HEK293 (cell line): ENCODE data around the gene TAF5.

Source experiments
- GLIS1 ChIP-seq: fragments of 450-650 bp; formaldehyde crosslinking; IDR thresholded peaks from 2 replicates; pipeline ENCODE4 v1.5.1; 2016; ENCODE audit warnings: missing biosample characterization, missing genetic modification characterization
- GLIS2 ChIP-seq: fragments of 450-650 bp; formaldehyde crosslinking; IDR thresholded peaks from 2 replicates; pipeline ENCODE4 v1.5.1; 2016; ENCODE audit warnings: missing biosample characterization, missing genetic modification characterization
- HOXD13 ChIP-seq: sonication (generic); formaldehyde crosslinking; IDR thresholded peaks from 2 replicates; pipeline ENCODE4 v1.8.0; 2022; ENCODE audit warnings: missing genetic modification reagents, borderline replicate concordance
- KLF1 ChIP-seq: fragments of 450-650 bp; formaldehyde crosslinking; IDR thresholded peaks from 2 replicates; pipeline ENCODE4 v1.5.1; 2016; ENCODE audit warnings: missing biosample characterization, missing genetic modification characterization
- KLF8 ChIP-seq: fragments of 450-650 bp; formaldehyde crosslinking; IDR thresholded peaks from 2 replicates; pipeline ENCODE4 v1.5.1; 2016; ENCODE audit warnings: missing biosample characterization, missing genetic modification characterization
- REPIN1 ChIP-seq: fragments of 450-650 bp; formaldehyde crosslinking; IDR thresholded peaks from 2 replicates; pipeline ENCODE4 v1.5.1; 2017; ENCODE audit warnings: missing biosample characterization, missing genetic modification characterization, low read depth
- SALL2 ChIP-seq: fragments of 450-650 bp; formaldehyde crosslinking; IDR thresholded peaks from 2 replicates; pipeline ENCODE4 v1.5.0; 2017; ENCODE audit warnings: missing biosample characterization, mild to moderate bottlenecking, missing genetic modification characterization, borderline replicate concordance
- SP7 ChIP-seq: fragments of 450-650 bp; formaldehyde crosslinking; IDR thresholded peaks from 2 replicates; pipeline ENCODE4 v1.5.1; 2016; ENCODE audit warnings: missing biosample characterization, missing genetic modification characterization
- TCF7L2 ChIP-seq: IDR thresholded peaks from 2 replicates; pipeline ENCODE4 v1.6.1; 2011; ENCODE audit warnings: low read depth, mild to moderate bottlenecking, inconsistent platforms, low read length, moderate library complexity, borderline replicate concordance
- WT1 ChIP-seq: fragments of 450-650 bp; formaldehyde crosslinking; IDR thresholded peaks from 2 replicates; pipeline ENCODE4 v1.5.1; 2016; ENCODE audit warnings: missing biosample characterization, missing genetic modification characterization
- ZBTB7A ChIP-seq: fragments of 450-650 bp; formaldehyde crosslinking; IDR thresholded peaks from 2 replicates; pipeline ENCODE4 v1.5.1; 2016; ENCODE audit warnings: low read depth, missing biosample characterization, missing genetic modification characterization
- ZEB2 ChIP-seq: fragments of 450-650 bp; formaldehyde crosslinking; IDR thresholded peaks from 2 replicates; pipeline ENCODE4 v1.5.1; 2016; ENCODE audit warnings: missing biosample characterization, missing genetic modification characterization
- ZIC2 ChIP-seq: fragments of 450-650 bp; formaldehyde crosslinking; IDR thresholded peaks from 2 replicates; pipeline ENCODE4 v1.5.1; 2016; ENCODE audit warnings: missing biosample characterization, missing genetic modification characterization
- ZNF10 ChIP-seq: fragments of 450-650 bp; formaldehyde crosslinking; IDR thresholded peaks from 2 replicates; pipeline ENCODE4 v1.5.1; 2017; ENCODE audit warnings: missing biosample characterization, missing genetic modification characterization
- ZNF112 ChIP-seq: fragments of 450-650 bp; formaldehyde crosslinking; IDR thresholded peaks from 2 replicates; pipeline ENCODE4 v1.5.0; 2017; ENCODE audit warnings: missing biosample characterization, missing genetic modification characterization
- ZNF157 ChIP-seq: fragments of 450-650 bp; formaldehyde crosslinking; IDR thresholded peaks from 2 replicates; pipeline ENCODE4 v1.5.1; 2016; ENCODE audit warnings: missing biosample characterization, missing genetic modification characterization
- ZNF169 ChIP-seq: fragments of 450-650 bp; formaldehyde crosslinking; IDR thresholded peaks from 2 replicates; pipeline ENCODE4 v1.5.1; 2016; ENCODE audit warnings: missing biosample characterization, missing genetic modification characterization
- ZNF2 ChIP-seq: fragments of 450-650 bp; formaldehyde crosslinking; IDR thresholded peaks from 2 replicates; pipeline ENCODE4 v1.5.1; 2016; ENCODE audit warnings: missing biosample characterization, missing genetic modification characterization
- ZNF202 ChIP-seq: fragments of 450-650 bp; formaldehyde crosslinking; IDR thresholded peaks from 2 replicates; pipeline ENCODE4 v1.5.1; 2016; ENCODE audit warnings: missing biosample characterization, missing genetic modification characterization, borderline replicate concordance
- ZNF211 ChIP-seq: fragments of 450-650 bp; formaldehyde crosslinking; IDR thresholded peaks from 2 replicates; pipeline ENCODE4 v1.5.1; 2016; ENCODE audit warnings: low read depth, missing biosample characterization, missing genetic modification characterization
- ZNF214 ChIP-seq: fragments of 450-650 bp; formaldehyde crosslinking; IDR thresholded peaks from 2 replicates; pipeline ENCODE4 v1.5.1; 2017; ENCODE audit warnings: missing biosample characterization, mild to moderate bottlenecking, missing genetic modification characterization, borderline replicate concordance
- ZNF223 ChIP-seq: fragments of 450-650 bp; formaldehyde crosslinking; IDR thresholded peaks from 2 replicates; pipeline ENCODE4 v1.5.1; 2016; ENCODE audit warnings: missing biosample characterization, missing genetic modification characterization
- ZNF324 ChIP-seq: fragments of 450-650 bp; formaldehyde crosslinking; IDR thresholded peaks from 2 replicates; pipeline ENCODE4 v1.5.1; 2016; ENCODE audit warnings: missing biosample characterization, missing genetic modification characterization
- ZNF350 ChIP-seq: fragments of 450-650 bp; formaldehyde crosslinking; IDR thresholded peaks from 2 replicates; pipeline ENCODE4 v1.5.0; 2017; ENCODE audit warnings: missing biosample characterization, mild to moderate bottlenecking, missing genetic modification characterization
- ZNF366 ChIP-seq: fragments of 450-650 bp; formaldehyde crosslinking; conservative IDR thresholded peaks from 2 replicates; pipeline ENCODE4 v1.5.1; 2016; ENCODE audit warnings: missing biosample characterization, missing genetic modification characterization
- ZNF391 ChIP-seq: fragments of 450-650 bp; formaldehyde crosslinking; IDR thresholded peaks from 2 replicates; pipeline ENCODE4 v1.5.1; 2016; ENCODE audit warnings: low read depth, missing biosample characterization, missing genetic modification characterization, borderline replicate concordance
- ZNF529 ChIP-seq: fragments of 450-650 bp; formaldehyde crosslinking; IDR thresholded peaks from 2 replicates; pipeline ENCODE4 v1.5.1; 2017; ENCODE audit warnings: missing genetic modification characterization, missing biosample characterization; ENCODE audit not compliant: insufficient replicate concordance
- ZNF548 ChIP-seq: fragments of 450-650 bp; formaldehyde crosslinking; IDR thresholded peaks from 2 replicates; pipeline ENCODE4 v1.5.1; 2016; ENCODE audit warnings: missing biosample characterization, missing genetic modification characterization
- ZNF555 ChIP-seq: fragments of 450-650 bp; formaldehyde crosslinking; conservative IDR thresholded peaks from 2 replicates; pipeline ENCODE4 v1.5.1; 2017; ENCODE audit warnings: missing biosample characterization, mild to moderate bottlenecking, missing genetic modification characterization, inconsistent platforms
- ZNF621 ChIP-seq: fragments of 450-650 bp; formaldehyde crosslinking; IDR thresholded peaks from 2 replicates; pipeline ENCODE4 v1.5.1; 2017; ENCODE audit warnings: missing biosample characterization, missing genetic modification characterization
- ZNF654 ChIP-seq: fragments of 450-650 bp; formaldehyde crosslinking; IDR thresholded peaks from 2 replicates; pipeline ENCODE4 v1.5.1; 2016; ENCODE audit warnings: low read depth, missing biosample characterization, missing genetic modification characterization
- ZNF701 ChIP-seq: fragments of 450-650 bp; formaldehyde crosslinking; IDR thresholded peaks from 2 replicates; pipeline ENCODE4 v1.5.1; 2016; ENCODE audit warnings: missing biosample characterization, missing genetic modification characterization
- ZNF76 ChIP-seq: fragments of 450-650 bp; formaldehyde crosslinking; IDR thresholded peaks from 2 replicates; pipeline ENCODE4; 2016; ENCODE audit warnings: low read depth, missing biosample characterization, missing genetic modification characterization, borderline replicate concordance
- ZNF843 ChIP-seq: fragments of 450-650 bp; formaldehyde crosslinking; IDR thresholded peaks from 2 replicates; pipeline ENCODE4 v1.5.1; 2016; ENCODE audit warnings: missing biosample characterization, missing genetic modification characterization
- ZXDB ChIP-seq: fragments of 450-650 bp; formaldehyde crosslinking; IDR thresholded peaks from 2 replicates; pipeline ENCODE4 v1.5.1; 2016; ENCODE audit warnings: missing biosample characterization, missing genetic modification characterization
- TF ChIP-seq, protein P1 (sequence below): fragments of 450-650 bp; formaldehyde crosslinking; IDR thresholded peaks from 2 replicates; pipeline ENCODE4 v1.5.1; 2017; ENCODE audit warnings: missing biosample characterization, missing genetic modification characterization
- TF ChIP-seq, protein P2 (sequence below): fragments of 450-650 bp; IDR thresholded peaks from 2 replicates; pipeline ENCODE4 v1.5.1; 2018; ENCODE audit warnings: missing biosample characterization, mild to moderate bottlenecking, missing genetic modification characterization
- TF ChIP-seq, protein P3 (sequence below): fragments of 450-650 bp; formaldehyde crosslinking; IDR thresholded peaks from 2 replicates; pipeline ENCODE4 v1.5.0; 2017; ENCODE audit warnings: missing biosample characterization, missing genetic modification characterization, borderline replicate concordance

Gene TAF5

DNA sequence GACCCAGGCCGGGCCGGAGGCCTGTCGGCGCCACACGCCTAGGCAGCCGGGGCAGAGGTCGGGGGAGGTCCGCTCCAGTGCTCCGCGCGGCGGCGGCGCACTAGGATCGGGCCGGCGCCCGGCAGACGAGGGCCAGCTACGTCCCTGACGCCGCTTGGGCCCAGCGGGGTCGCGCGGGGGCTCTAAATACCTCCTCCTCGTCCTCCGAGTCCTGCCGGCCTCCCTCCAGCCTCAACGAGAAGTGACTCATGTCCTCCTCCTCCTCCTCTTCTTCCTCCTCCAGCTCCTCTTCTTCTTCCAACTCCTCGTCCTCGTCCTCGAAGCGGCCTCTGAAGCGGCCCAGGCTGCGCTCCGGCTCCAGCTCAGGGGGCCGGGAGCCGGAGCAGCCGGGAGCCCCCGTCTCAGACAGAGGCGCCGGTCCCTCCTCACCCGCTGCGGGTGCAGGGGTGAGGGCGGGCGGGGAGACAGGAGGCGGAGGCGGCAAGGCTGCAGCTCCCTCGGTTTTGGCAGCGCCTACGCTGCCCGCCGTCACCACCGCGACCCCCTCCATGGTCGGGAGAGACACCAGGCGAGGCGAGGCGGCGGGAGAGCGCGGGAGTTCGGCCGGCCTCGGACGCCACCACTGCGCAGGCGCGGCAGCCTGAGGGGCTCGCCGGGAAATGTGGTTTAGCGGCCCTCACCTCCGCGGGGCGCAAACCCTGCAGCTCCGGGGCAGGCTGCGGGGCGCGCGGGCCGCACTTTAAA lies 17.1 kb upstream of the TAF5 start, which contains the start of gene PCGF6 (continued):
- TF ChIP-seq ZXDB (tag by site-specific recombination) (peak; percentile 91), TCF7L2 (no peak), ZNF223 (tag by site-specific recombination) (no peak), GLIS1 (tag by site-specific recombination) (peak; percentile 83), ZNF157 (tag by site-specific recombination) (no peak), ZNF701 (tag by site-specific recombination) (no peak), ZNF654 (no peak), ZNF324 (no peak; the same call in 1 of the 2 replicates), ZNF202 (tag by site-specific recombination) (no peak), KLF1 (tag by site-specific recombination) (no peak), ZBTB7A (tag by site-specific recombination) (peak; percentile 65; the same call in 1 of the 2 replicates), KLF8 (no peak), SP7 (tag by site-specific recombination) (0 out of 2 replicates have a peak, but pooled peaks have one; percentile 36), ZNF112 (tag by site-specific recombination) (no peak), HOXD13 (CRISPR knock-in tag) (no peak), WT1 (tag by site-specific recombination) (no peak), ZNF169 (tag by site-specific recombination) (no peak), ZNF529 (no peak), ZNF366 (no peak), ZNF391 (tag by site-specific recombination) (no peak), ZNF214 (tag by site-specific recombination) (no peak), GLIS2 (peak; percentile 95), ZNF555 (no peak), ZNF621 (no peak), ZNF211 (tag by site-specific recombination) (no peak), ZNF10 (tag by site-specific recombination) (no peak), ZEB2 (tag by site-specific recombination) (peak; percentile 67), ZNF2 (tag by site-specific recombination) (no peak), ZNF548 (tag by site-specific recombination) (no peak), ZIC2 (tag by site-specific recombination) (peak; percentile 73), ZNF76 (tag by site-specific recombination) (peak; percentile 80), ZNF350 (tag by site-specific recombination) (no peak), REPIN1 (tag by site-specific recombination) (no peak), ZNF843 (0 out of 2 replicates have a peak, but pooled peaks have one; percentile 11), SALL2 (tag by site-specific recombination) (no peak)
- TF ChIP-seq, protein P1, sequence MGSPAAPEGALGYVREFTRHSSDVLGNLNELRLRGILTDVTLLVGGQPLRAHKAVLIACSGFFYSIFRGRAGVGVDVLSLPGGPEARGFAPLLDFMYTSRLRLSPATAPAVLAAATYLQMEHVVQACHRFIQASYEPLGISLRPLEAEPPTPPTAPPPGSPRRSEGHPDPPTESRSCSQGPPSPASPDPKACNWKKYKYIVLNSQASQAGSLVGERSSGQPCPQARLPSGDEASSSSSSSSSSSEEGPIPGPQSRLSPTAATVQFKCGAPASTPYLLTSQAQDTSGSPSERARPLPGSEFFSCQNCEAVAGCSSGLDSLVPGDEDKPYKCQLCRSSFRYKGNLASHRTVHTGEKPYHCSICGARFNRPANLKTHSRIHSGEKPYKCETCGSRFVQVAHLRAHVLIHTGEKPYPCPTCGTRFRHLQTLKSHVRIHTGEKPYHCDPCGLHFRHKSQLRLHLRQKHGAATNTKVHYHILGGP = no peak
- TF ChIP-seq, protein P2, sequence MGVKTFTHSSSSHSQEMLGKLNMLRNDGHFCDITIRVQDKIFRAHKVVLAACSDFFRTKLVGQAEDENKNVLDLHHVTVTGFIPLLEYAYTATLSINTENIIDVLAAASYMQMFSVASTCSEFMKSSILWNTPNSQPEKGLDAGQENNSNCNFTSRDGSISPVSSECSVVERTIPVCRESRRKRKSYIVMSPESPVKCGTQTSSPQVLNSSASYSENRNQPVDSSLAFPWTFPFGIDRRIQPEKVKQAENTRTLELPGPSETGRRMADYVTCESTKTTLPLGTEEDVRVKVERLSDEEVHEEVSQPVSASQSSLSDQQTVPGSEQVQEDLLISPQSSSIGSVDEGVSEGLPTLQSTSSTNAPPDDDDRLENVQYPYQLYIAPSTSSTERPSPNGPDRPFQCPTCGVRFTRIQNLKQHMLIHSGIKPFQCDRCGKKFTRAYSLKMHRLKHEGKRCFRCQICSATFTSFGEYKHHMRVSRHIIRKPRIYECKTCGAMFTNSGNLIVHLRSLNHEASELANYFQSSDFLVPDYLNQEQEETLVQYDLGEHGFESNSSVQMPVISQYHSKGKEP (tag by site-specific recombination) = peak; percentile 68; the same call in 1 of the 2 replicates
- TF ChIP-seq, protein P3, sequence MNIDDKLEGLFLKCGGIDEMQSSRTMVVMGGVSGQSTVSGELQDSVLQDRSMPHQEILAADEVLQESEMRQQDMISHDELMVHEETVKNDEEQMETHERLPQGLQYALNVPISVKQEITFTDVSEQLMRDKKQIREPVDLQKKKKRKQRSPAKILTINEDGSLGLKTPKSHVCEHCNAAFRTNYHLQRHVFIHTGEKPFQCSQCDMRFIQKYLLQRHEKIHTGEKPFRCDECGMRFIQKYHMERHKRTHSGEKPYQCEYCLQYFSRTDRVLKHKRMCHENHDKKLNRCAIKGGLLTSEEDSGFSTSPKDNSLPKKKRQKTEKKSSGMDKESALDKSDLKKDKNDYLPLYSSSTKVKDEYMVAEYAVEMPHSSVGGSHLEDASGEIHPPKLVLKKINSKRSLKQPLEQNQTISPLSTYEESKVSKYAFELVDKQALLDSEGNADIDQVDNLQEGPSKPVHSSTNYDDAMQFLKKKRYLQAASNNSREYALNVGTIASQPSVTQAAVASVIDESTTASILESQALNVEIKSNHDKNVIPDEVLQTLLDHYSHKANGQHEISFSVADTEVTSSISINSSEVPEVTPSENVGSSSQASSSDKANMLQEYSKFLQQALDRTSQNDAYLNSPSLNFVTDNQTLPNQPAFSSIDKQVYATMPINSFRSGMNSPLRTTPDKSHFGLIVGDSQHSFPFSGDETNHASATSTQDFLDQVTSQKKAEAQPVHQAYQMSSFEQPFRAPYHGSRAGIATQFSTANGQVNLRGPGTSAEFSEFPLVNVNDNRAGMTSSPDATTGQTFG (tag by site-specific recombination) = no peak
